Stimulated activated CD4-positive, alpha-beta T cell treated with anti-CD3 and anti-CD28 coated beads, TNF-alpha, amount 100 ng/mL, for 4 hours (primary cell): ENCODE data around the gene PLCB4.

ENCODE experiments used
- DNase-seq, 3 experiments: peaks; one replicate each; pipeline ENCODE4 v3.0.0-alpha.2; 2020; ENCODE audit warnings: low read depth in 3 of 3

Gene PLCB4

DNA sequence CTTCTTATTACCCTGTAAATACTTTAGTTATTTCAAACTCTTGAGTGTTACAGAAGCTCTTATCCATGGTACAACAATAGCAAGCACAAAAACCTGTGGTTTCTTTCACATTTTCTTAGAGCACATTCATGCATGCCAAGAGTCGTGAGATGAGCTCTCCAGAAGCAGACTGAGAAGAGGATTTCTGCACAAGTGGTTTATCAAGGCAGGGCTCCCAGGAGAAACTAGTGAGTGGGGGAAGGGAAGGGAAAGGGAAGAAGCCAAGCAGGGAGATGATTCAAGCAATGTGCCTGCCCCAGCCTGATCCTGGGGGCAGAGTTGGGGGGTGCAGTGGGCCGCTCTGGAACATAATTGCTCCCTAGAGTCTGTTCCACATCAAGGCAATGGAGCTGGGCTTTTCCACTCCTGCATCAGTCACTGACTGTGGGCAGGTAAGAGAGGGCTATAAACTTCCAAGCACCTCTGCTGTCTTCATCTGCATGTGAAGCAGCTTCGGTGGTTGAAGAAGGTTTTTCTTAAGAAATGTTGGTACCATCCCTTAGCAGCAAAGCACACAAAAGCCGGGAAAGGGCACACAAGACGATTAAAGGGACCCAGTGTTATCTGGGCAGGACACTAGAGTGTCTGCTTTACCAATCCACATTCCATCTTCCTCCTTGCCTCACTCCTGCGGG, 152.1 kb downstream of the PLCB4 start:
- DNase-seq: no peak

DNA sequence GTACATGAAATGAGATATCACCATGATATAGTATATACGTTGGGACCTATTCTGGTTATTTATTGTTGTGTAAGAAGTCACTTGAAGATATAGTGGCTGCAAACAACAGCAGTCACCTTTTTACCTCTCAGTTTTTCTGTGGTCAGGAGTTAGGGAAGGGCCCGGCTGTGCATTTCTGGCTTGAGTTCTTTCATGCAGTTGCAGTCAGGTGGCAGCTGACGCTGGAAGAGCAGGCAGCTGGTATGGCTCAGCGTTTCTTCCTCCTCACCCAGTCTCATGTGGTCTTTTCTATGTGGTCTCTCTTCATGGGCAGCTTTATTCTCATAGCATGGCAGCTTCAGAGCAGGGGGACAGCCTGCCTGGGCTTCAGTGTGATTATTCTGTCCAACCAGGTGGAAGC, 154.4 kb downstream of the PLCB4 start:
- no peak for DNase-seq

DNA sequence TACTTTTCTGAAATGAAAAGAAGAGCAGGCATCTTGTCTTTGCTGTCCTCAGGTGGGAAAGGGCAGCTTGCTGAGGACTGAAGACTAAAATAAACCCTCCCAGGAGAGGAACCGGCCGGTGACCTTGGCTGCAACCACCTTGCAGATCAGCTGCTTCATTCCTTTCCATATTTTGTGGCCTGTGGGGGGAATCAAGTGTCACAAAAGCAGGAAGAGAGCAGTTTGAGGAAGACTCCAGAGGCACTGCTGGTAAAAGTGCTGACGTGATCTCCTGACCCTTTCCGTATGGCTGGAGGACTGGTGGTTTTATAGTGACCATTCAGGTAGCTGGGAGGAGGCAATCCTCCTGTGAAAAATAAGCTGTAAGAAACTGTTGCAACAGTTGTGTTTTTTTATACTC, 157.0 kb downstream of the PLCB4 start:
- DNase-seq: no peak

DNA sequence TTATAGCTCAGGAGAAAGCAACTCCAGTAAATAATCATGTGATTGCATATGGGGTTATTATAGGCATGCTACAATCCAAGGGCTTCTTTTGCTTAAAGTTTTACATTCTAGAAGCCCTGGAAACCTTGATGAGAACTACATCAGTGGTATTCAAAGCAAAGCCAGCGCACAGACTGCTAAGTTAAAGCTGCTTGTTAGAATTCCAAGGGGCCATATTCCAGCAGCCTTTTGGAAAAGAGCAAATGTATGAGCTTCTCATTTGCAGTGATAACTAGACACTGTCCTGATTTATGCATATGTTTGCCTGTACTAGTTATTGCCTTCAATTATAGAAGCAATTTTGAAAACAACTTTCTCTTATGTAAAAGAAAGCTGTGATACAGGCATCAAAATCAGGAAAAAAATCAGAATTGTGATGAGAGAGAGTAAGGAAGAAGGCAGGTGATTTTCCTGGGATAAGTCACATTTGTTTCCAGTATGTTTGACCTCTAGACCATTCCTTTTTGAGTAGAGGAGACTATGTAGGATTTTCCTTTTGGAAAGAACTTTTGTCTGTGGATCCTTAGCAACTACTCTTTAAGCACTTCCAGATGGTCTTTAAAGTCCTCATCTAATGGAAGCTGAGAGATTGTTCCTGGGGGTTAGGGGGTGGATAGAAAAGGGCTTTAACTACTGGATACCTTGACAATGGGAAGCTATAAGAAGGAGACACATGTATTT, 159.2 kb downstream of the PLCB4 start:
- DNase-seq: no peak

DNA sequence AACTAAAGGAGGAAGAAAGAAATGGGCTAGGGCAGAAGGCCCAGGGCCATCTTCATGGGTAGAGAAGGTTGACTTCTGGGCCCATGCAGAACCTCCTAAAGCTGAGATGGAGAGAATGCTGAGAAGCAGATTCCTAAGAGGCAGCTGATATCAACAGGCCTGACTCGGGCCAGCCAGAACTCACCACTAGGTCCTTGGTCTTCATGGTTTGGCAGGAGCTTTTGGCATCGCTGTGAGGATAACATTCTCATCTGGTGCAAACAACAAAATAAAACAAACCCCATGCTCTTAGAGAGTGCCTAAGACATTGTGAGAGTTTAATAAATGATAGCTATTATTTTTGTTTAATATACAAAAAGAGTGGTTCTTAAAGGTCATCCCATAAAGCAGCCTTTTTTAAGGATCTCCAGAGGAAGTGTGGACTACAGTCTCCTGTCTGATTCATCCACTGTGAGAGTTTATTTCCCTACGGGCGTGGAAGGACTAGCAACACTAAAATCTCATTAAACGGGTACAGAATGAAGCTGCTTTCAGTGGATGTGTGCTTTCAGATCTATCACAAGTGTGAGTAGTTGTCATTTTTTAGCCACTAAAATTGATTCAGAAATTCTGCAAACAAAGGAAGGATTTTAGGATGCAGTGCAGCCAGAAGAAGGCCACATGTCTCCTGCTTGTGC, 160.0 kb downstream of the PLCB4 start:
- DNase-seq: no peak

DNA sequence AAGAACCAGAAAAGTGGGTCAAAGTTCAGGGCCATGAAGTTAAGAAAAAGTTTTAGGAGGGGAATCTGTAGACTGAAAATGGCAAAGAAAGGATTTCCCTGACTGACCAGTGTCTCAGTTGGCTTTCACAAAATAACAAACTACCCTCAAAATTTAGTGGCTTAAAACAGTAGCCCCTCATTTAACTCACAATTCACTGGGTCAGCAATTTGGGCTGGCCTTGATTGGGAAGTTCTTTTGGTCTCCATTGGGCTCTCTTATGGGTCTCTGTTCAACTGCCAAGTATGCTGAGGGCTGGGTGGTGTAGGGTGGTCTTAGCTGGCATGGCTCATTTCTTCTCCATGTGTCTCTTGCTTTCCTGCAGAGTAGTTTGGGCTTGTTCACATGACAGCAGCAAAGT, 161.5 kb downstream of the PLCB4 start:
- no peak for DNase-seq

DNA sequence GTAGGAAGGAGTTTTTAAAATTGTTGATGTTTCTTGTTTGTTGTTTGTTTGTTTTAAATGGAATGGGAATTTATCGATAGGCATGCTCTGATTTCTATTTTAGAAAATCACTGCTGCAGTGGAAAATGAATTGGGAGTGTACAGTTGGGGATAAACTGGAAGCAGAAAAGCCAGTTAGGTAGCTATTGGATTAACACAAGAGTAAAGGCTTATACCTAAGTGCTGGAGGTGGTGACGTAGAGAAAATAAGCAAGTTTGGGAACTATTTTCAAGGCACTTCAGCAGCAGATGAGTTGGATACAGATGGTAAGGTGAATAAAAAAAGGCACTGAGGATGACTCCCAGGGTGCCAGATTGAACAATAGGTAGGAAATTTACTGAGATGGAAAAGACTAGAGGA, 164.9 kb downstream of the PLCB4 start:
- DNase-seq: no peak

DNA sequence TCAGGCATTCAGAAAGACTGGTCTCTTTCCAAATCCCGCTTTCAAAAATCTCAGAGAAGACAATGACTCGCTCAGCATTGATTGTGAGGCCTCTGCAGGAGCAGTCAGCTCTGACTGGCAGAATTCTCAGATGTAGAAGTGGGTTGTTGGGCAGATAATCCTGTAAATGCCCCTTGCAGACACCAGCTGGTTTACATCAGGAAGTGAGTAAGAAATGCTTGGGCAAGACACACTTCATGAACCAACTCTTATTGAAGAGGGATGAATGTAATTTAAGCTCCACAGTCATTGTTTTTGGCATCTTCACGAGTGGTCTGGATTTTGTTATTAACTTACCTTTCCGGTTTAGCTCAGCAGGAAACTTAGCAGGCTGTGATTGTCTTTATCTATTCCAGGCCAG, 166.6 kb downstream of the PLCB4 start:
- DNase-seq: no peak

DNA sequence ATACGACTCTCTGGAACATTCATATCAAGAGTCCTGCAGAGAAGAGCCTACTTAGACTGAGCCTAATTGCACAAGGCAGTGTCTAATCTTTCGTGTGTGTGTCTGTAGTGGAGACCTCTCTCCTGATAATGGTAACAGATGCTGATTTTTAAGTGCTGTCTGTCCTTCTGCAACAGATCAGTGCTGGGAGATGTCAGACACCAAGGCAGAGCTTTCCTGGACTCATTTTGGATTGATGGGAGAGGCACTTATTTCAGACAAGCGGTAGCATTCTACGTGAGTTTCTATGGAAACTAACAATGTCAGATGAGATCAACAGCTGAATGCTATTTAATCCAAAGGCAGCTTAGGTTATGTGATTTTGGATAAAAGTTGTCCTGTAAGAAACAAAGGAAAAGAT, 167.6 kb downstream of the PLCB4 start:
- DNase-seq: no peak

DNA sequence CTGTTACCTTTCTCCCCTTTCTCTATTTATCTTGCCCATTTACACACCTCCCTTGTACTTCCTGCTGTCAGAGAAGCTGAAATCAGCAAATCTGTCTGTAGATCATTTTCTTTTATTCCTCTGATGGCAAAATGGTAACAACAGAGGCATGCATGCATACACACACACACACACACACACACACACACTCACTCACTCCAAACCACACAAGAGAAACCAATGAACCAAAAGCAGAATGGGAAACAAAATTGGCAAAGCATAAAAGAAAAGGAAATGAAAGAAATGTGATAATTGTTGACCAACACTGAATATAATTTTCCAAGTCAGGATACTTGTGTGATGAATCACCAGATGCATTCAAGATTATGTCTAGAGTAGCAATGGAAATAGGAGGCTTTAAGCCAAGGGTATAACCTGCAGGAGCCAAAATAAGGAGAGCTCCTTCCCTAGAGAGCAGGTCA, 172.4 kb downstream of the PLCB4 start:
- no peak for DNase-seq

DNA sequence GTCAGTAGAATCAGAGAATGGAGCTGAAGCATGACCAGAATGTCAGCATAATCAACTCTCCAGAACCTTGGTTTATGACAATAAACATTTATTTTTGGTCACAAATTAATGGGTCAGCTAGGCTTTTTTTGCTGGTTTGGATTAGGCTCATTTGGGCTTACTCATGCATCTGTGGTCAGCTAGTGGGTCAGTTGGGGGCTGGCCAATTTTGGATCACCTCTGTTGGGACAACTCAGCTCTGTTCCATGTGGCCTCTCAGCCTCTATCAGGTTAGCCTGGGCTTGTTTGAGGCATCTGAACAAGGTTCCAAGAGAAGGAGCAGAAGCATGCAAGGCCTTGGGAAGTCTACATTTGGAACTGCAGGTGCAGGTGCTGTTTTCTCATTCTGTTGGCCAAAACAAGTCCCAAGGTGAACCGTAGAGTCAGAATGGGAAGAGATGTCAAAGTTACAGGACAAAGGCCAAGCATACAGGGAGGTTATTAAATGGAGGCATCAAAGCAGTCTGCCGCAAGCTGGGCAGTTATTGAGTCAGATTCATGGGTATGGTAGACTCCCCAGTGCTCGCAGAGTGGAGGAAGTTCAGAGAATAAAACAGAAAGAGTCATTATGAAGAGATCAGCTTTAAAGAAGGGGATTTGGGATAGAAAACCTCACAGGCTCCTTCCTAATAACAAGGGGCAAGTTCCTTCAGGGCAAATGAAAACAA, 173.0 kb downstream of the PLCB4 start:
- DNase-seq: no peak

DNA sequence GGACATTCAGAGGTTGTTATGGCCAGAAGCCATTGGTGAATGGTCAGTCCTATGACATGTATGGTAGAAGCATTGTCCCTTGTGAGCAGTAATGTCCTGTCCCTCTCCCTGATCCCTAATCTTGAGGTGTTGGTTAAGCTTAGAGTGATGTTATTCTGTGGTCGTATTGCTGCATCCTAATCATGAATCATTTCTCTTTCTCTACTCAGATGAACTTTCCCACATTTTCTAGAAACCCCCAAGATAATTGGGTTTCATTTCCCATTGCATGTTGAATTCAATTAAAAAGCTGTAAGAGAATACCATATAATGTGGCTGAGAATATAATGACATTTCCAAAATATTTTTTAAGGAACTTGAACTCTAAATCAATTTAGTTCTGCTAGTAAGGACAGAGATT, 175.1 kb downstream of the PLCB4 start:
- DNase-seq: no peak

DNA sequence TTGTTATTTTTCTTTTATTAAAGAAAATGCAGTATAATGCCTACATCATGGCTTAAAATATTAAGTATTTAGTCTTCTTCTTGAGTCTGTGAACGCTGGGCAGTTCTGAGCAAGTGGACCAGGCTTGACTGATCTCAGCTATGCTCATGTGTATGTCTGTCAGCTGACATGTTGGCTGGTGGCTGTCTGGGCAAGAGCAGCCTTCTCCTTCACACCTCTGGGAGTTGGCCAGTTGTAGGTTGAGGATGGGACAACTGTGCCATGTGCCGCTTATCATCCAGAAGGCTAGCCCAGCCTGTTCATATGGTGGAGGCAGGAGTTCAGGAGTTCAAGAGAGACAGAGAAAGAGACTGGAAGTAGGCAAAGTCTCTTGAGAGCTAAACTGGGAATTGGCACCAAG, 175.9 kb downstream of the PLCB4 start:
- DNase-seq: no peak

DNA sequence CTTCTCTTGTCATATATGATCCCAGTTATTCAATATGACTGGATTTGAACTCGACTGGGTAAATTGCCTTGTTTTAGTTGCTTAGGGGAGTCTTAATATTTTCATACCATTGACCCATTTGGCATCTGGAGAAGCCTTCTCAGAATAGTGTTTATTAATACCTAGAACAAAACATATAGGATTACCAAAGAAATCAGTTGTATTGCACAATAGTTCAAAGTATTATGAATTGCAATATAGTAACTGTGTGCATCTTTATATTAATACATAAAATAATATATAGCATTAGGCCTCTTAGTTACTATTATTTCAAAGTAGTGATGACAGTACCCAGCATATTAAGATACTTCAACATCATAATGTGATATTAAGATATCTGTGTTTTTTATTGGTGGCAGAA, 177.8 kb downstream of the PLCB4 start:
- DNase-seq: no peak

DNA sequence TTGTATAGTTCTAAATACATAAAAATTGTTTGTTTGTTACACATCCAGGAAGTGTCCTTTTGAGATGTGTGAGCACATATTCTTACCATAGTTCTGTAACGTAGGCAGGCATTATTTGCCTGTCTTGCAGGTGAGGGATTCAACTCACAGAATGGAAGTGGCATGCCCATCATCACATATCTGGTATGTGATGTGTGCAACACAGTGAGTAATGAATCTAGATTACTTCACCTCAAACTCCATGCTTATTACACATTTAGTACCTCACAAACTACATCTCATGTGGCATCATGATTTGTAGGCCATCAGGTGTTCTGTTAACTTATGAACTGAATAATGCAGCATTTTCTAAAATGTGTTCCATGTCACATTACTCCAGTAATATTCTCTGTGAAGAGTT, 181.6 kb downstream of the PLCB4 start:
- no peak for DNase-seq

DNA sequence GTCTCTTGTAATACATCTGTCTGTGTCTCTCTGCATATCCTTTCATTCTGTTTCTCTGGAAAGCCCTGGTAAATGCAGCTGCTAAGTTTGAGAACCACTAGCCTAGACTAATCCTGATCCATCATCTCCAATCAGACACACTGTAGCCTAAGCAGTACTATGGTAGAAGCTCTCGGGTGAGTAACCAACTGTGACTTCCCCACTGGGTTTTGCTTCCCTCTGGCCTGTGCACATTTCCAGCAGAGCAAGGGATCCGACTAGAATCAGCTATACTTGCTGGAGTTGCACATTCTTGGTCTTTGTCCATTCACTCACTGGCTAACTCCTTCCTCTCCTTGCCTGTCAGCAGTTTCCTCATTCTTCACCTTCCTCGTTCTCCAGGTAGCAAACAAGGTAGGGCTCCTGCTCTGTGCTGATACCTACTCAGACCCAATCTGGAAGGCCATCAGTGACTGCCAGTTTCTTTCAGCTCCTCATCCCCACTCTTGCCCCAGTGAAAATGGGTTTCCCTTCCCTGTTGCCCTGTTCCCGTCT, 184.2 kb downstream of the PLCB4 start:
- no peak for DNase-seq

DNA sequence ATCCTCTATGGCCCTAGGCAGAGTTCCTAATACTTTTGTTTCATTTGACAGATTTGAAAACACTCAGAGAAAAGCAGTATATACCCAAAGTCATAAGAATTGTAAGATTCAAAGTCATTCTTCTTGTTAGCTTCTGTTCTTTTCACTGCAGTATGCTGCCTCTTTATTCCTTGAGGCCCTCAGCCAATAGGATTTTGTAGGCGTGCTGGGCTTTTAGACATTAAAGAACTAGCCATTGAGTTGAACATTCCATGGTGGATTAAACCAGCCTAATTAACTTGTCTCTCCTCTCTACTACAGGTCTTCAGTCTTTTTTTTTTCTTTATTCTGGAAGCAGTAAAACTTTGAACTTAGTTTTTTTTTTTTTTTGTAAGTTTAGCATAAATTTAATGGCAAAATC, 186.3 kb downstream of the PLCB4 start:
- no peak for DNase-seq

DNA sequence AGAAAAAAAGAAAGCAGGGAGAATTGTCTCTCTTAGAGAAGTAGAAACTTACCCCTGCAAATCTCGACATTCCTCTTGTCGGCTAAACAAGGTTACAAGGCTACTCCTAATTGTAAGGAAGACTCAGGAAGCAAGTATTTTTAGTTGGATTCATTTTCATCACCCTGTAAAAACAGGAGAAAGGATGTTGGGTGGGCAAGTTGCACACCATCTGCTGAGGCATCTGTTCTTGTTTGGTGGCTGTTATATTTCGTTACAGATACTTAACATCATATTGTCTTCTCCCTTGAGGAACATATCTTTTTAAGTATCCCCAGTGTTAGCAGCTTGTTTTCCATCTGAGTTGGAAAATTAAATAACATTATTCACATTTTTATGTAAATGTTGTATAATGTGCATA, 187.5 kb downstream of the PLCB4 start:
- DNase-seq: no peak

DNA sequence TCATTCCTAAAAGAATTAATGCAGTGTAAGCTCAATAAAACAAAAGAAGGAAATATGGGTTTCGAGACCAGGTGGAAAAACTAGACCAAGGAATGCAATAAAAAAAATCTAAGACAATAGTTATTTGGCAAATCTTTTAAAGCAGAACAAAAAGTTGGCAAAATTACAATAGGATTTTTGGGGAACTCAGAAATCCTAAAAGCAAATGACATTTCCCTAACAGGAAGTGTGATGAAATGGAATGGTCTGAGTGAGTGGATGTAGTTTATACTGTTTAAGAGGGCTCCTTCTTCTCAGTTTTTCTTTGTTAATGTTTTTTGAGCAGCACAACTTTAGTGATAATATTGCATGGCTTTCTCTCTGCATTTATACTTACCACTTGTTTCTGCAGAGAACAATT, 190.0 kb downstream of the PLCB4 start:
- DNase-seq: no peak

DNA sequence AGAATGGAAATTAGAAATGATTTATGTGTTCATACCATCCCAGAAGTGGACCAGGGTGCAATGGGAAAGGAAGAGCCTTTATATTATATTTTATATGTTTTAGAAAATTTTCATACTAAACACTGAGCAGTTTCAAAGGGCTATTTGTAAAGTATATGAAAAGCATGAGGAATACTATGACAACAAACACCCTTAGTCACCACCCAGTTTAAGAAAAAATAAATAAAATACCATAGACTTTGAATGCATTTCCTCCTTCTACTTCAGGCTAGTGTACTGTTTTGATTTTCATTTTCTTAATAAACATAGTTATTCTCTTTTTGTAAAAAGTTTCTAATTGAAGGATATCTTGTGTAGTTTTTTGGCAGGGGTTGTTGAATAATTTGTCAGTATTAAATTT, 191.1 kb downstream of the PLCB4 start:
- no peak for DNase-seq

DNA sequence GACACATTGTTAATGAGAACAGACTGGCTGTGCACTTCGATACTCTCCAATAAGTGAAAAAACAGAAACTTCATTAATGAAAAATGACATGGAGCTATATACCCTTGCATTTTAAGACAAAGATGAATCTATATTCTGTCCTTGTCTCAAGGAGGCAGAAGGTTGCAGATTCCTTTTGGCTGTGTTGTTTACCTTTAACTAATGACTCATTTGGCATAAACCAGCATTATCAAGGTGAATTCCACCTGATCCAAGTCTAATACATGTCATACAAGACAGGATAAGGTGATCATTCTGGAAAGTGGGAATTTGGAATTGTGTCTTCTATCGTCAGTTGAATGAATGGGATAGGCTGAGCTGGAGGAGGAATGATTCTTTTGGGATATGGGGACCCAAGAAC, 192.9 kb downstream of the PLCB4 start:
- no peak for DNase-seq

DNA sequence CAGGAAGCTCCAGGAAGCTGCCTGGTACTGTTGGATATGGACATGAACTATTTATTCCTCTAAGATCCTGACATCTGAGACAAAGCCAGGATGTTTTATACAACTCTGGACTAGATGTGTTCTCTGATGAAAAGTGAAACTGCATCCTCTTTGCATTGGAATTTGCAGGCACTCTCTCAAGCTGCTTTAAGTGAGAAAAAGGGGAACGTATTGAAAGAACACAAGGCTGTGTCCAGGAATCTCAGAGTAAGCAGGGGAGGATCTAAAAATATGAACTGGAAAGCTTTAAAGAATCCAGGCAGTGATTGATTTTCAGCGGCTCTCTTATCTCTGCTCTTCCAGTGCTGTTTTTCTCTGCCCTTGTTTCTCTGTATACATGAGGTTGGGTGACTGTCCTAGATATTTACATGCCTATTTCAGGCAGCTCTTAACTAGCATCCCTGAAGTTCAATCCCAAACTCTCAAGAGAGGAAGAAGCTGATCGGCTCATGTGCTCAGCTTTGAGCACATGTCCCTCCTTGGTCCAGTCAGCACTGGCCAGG, 193.8 kb downstream of the PLCB4 start:
- no peak for DNase-seq
